Head of caudate nucleus (tissue), 42 donors: Measurements from ENCODE around the gene MMP20.

Experiments
- DNase-seq, 42 donors: peaks; one replicate each; pipeline versions ENCODE4 v3.0.0 to v3.0.0-alpha.2; 2020 to 2021; ENCODE audit warnings: mixed read lengths in 7 of 42
- intact Hi-C: fragments of 100-400 bp; cut with DNase I; formaldehyde crosslinking; loops from one replicate; pipeline ENCODE4 v1.15.0; 2022

Gene MMP20

DNA sequence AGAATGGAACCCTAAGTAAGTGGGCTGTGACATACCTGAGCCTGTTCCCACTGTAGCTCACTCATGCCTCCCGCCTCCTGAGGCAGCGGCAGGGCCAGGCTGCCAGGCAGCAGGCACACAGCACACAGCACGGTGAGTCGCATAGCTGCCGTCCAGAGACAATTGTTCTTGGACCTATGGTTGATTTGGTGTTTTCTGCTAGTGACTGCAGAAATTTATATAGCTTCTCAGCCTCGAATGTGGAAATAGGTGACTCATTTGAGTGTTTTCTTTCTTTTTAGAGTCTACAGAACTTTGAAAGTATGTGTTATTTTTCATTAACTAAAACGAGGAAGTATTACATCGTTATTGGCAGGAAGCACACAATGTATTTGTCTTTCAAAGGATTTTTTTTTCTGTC is 94.6 kb downstream of the MMP20 start, which contains the start of gene MMP7:
Gene MMP7 (minus strand): TSS at position 190 of the 400 bp plus-strand sequence. CDS start 47 bp downstream, at position 143.
- intact Hi-C loops = no loop called here
- no peak for DNase-seq

DNA sequence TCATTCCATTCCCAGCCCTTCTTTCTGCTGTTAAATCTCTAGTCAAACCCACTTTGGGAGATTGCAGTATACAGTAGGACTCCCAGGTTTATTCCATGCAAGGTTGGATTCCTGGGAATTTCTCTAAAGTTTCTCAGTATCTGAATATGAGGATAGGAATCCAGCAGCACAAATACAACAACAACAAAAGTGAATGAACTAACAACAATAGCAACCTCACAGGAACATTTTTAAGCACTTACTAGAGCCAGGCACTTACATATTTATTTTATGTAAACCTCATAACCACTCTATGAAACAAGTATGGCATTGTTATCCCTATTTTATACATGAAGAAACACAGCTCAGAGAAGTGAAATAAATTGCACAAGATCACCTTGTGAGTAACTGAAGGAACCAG is 96.5 kb downstream of the MMP20 start:
- DNase-seq = no peak
- intact Hi-C loops = no loop called here

GRCh38 chr11:102527684-102528083 is 97.4 kb downstream of the MMP20 start:
- intact Hi-C loops = no loop called here

DNA sequence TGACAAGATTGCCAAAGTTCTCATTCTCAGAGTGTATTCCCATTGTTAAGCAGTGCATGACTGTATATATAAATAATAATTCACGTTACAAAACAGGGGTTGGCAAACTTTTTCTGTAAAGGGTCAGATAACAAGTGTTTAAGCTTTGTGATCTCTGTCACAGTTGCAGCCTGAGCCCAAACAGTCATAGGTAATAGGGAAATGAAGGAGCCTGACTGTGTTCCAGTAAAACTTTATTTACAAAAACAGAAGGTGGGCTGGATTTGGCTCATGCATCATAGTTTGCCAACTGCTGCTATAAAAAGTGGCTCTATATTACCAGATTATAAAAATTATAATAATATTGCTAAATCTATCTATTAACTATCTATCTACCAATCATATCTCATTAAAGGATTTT is 98.1 kb downstream of the MMP20 start:
- no peak for DNase-seq
- intact Hi-C loops = no loop called here

More at GRCh38 chr11:102527684-102528083, 97.4 kb downstream of the MMP20 start:
- no peak for DNase-seq
